GM21723 (cell line): ENCODE data around the gene CTAGE15.
"Not testable (repeated sequence)": the region's sequence is repeated elsewhere in the genome, so short reads cannot be mapped to it uniquely, and the experiment has no call there.

ENCODE experiments used
- ATAC-seq: cut with Tn5 transposase; IDR thresholded peaks from one replicate; pipeline ENCODE4 v1.9.1; 2021; ENCODE audit warnings: mild to moderate bottlenecking, moderate library complexity; ENCODE audit not compliant: unreplicated experiment

Gene CTAGE15, protein sequence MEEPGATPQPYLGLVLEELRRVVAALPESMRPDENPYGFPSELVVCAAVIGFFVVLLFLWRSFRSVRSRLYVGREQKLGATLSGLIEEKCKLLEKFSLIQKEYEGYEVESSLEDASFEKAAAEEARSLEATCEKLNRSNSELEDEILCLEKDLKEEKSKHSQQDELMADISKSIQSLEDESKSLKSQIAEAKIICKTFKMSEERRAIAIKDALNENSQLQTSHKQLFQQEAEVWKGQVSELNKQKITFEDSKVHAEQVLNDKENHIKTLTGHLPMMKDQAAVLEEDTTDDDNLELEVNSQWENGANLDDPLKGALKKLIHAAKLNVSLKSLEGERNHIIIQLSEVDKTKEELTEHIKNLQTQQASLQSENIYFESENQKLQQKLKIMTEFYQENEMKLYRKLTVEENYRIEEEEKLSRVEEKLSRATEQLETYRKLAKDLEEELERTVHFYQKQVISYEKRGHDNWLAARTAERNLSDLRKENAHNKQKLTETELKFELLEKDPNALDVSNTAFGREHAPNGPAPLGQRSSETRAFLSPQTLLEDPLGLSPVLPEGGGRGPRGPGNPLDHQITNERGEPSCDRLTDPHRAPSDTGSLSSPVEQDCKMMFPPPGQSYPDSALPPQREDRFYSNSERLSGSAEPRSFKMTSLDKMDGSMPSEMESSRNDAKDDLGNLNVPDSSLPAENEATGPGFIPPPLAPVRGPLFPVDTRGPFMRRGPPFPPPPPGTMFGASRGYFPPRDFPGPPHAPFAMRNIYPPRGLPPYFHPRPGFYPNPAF

DNA sequence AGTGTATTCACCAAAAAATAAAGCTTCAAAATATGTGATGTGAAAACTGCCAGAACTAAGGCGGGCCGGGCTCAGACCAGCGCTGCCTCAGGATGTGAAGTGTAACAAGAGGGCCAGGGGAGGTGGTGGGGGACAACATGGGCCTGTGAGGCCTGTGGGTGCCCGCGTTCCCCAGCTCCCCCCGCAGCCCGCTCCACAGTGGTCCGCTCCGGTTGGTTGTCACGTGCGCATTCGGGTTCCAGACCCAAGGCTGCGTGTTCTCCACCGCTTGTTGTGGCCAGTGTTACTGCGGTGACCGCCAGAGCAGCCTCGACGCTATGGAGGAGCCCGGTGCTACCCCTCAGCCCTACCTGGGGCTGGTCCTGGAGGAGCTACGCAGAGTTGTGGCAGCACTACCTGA, at the start of gene CTAGE15:
Gene CTAGE15, plus strand, starts transcription at position 301 of the 400 bp plus-strand sequence. Its CDS starts 17 bp downstream, at position 318.
- ATAC-seq = not testable (repeated sequence)

DNA sequence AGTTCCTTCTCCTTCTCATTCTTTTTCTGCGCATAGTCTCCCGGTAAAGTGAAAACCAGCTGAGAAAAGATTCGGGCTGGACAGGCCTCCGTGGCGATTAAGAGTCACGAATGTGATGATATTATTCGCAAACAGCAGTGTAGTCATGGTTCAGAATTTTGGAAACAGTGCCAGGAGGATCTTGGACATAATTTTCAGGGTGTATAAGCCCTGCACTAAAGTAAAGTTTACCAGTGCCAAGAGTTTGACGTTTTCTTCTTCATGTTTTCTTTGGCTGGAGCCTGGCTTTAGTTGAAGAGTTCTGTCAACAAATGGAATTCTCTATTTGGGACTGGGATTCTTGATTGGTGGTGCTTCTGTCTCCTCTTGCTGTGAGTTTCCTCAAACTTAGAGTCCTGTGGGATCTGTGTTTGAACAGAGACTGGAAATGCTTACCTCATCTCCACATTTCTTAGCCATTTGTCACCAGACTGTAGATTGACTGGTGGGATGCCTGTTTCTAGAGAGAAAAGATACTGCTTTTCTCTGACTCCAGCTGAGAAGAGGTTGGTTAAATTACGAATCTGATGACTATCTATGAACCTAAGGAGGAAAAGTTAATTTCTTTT, 49.2 kb upstream of the CTAGE15 start:
- ATAC-seq = not testable (repeated sequence)

DNA sequence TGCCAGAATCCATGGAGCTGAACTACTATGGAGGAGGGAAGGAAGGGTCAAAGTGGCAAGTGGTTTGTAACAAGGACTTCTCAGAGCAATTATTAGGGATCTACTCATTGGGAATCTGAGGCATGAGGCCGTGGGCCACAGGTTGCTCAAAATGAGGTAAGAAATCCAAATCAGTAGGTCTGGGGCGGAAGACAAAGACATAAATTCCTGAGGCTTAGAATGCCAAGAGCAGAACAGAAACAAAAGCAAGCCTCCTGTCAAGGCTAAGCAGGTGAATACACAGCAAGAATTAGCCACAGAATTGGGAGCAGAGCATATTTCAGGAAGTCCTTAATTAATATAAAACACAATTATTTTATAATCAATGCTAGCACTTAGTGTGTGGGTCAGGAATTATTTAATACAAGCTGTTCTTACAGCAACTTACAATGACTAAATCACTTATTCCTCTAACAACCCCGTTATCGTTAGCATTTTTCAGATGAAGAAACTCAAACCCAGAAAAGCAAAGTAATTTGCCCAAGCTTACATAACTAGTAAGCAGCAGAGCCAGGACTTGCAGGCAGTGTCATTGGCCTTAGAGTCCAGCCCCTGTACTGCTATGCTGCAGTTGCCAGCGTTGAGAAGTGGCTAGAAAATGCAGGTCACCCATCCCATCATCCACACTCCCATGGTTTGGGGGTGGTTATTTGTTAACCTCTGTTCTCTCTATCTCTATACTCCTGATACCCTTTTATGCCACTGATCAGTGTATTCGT, 40.3 kb upstream of the CTAGE15 start:
- not testable (repeated sequence) for ATAC-seq

DNA sequence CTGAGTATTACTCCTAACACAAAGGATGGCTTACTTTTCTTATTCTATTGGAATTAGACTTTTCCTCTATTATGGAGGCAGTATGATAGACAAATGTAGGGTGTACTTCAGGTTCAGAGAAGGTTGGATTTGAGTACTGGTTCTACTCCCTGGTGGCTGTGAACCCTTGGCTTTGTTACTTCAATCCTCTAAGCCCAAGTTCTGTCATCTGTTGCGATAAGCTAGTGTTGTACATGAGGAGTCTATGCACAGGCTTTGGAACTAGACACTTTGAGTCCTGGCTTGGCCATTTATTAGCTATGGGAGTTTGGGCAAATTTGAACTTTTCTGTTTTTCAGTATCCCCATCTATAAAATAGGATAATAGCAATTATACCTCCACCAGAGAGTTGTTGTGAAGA, 39.7 kb upstream of the CTAGE15 start:
- not testable (repeated sequence) for ATAC-seq

DNA sequence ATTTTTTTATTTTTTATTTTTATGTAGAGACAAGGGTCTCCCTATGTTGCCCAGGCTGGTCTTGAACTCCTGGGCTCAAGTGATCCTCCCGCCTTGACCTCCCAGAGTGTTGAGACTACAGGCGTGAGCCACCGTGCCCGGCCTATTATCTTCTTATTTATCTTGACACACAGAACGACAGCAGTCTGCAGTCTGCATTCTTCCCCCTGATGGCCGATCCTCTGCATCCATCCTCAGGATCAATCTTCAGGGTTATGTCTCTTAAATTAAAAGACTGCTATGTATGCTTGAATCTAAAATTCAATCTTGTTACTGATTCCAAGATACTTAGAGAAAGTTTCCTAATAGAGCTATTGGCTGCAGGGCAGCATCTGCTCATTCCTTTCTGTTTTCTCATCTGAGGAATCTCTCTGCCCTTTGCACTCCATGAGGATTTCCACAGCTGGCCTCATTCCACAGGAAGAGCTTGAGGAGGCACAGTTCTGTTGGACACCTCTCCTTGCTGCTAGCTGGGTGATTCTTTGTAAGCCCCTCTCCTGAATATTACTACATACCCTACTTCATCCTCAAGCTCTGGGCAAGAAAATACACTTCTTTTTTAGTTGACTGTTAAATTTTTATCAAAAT, 38.3 kb upstream of the CTAGE15 start:
- ATAC-seq = not testable (repeated sequence)

DNA sequence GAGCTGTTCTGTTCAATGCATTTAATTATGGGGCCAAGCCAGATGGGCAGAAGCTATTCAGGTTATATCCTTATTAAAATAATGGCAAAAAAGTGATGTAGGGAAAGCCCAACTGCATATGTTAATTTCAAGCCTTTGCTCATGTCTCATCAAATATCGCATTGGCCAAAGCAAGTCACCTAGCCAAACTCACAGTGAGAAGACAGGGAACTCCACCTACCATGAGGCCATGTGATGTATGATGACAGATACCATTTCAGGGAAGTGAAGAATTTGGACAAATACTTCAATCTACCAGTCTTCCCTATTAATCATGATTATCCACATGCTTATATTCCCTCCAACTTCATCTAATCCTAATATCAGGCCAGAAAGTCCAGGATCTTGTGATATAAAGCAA, 35.2 kb upstream of the CTAGE15 start:
- not testable (repeated sequence) for ATAC-seq

DNA sequence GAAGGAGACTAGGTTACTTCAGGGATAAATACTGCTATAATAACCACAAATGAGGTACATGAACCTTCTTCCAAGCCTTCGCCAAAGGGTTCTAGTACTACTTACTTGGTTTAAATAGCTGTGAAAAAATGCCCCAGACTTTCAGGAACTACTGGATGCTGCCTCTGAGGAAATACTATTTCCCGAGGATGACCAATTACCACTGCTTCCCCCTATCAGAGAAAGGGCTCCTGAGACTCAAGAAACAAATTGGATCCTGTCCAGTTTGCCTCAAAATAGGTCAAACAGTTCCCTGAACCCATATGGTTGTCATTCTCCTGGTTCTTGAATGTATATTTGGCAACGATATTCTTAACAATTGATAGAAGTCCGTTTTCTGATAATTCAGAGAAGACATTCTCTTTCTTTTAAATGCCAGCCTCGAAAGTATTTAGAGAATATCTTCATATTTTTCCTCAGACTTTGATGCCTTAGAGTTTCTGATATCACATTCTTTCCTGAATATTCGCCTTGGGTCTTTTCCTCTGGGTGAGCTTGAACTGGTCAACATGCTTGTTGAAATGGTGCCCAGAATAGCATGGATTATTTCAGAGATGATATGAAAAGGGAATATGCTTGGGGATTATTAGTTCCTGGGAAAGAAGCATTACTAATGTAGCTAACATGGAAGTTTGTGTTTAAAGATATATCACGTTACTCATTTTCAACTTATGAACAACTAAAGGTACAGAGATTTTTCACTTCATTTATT, 28.1 kb upstream of the CTAGE15 start:
- not testable (repeated sequence) for ATAC-seq

DNA sequence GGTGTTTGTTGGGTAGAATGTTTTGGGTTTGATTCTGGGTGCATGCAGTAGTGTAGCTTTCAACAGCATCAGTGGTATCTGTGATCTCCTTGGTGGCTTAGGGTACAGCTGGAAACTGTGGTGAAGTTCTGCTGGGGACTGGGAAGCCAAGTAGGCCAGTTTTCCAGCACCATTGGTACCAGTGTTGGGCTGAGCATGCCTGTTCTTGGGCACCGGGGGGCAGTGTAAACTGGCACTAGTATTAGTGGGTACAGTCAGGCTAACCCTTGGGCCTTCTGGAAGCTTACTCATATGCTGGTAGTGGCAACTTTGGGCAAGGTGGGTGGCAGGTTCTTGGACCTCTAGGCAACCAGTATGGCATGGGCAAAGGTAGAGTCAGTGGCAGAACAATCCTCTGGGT, 15.6 kb upstream of the CTAGE15 start:
- ATAC-seq = not testable (repeated sequence)

DNA sequence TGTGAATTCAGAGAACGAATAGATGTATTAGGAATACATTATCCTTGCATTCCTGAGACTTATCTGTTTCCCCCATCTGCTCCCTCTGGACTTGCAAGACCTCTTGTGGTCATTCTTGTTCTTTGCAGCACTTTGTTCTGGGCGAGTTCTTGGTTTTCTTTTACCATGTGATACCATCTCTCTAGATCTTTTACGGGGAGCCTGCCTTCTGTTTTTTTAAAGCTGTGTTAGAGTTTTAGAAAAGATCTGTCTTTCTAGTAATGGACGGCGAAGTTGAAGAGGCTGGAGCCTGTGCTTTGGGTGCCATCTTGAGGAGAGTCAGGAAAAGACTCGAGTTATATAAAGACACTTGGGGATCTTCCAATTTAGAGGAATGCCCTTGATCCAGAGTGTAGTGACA, 8.3 kb upstream of the CTAGE15 start:
- ATAC-seq = peak; percentile 75

DNA sequence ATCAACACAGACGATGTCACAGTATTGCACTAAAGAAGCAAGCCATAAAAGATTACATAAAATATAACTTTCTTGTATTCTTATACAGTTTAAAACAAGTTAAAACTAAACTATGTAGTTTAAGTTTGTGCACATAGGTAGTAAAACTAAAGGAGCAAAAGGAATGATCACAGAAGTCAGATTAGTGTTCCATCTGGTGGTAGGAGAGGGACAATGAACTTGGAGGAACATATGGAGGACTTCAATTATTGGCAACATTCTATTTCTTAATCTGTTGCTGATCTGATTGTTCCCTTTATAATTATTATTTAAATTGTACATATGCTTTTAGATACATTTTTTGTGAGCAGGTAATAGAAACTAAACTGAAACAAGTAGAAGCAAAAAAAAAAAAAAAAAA, 5.6 kb upstream of the CTAGE15 start:
- ATAC-seq = not testable (repeated sequence)

DNA sequence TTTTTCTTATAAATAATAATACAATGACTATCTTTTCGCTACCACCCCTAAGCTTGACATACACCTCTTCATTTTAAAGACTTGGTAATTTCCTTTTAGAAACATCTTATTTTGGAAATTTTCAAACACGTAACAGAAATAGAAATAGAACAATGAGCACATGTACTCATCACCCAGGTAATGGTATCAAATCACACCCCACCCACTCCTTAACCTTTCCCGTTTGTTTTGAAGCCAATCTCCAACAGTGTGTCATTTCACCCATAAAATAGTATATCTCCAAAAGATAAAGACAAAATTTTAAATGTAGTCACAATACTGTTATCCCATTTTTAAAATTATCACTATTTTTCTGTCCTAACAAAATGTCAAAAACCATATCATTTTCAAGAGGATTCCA, 16.6 kb downstream of the CTAGE15 start:
- not testable (repeated sequence) for ATAC-seq

DNA sequence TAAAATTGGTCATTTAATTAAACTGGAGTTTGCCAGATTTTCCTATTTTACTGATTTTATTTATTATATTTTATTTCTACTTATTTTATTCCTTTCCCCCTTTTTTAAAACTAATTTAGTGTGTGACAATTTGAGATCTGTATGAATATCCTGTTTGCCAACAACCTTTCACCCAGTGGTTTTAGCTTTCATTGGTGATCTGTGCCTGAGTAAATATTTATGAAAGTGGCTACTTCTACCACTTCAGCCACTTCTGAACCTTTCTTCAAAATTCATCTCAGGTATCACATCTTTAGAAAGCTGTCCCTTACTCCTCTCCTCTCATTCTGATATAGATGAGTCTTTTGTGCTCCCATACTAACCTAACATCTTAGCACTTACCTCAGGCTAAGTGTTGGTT, 18.3 kb downstream of the CTAGE15 start:
- ATAC-seq = not testable (repeated sequence)

DNA sequence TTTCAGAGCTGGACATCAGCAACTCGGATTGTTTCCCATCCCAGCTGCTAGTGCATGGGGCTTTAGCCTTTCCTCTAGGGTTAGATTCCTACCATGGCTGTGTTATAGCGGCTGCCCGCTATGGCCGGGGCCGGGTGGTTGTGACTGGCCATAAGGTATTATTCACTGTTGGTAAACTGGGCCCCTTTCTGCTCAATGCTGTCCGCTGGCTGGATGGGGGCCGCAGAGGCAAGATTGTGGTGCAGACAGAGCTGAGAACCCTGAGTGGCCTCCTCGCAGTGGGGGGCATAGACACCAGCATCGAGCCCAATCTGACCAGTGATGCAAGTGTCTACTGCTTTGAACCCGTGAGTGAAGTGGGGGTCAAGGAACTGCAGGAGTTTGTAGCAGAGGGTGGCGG, 26.5 kb downstream of the CTAGE15 start:
- ATAC-seq = not testable (repeated sequence)

DNA sequence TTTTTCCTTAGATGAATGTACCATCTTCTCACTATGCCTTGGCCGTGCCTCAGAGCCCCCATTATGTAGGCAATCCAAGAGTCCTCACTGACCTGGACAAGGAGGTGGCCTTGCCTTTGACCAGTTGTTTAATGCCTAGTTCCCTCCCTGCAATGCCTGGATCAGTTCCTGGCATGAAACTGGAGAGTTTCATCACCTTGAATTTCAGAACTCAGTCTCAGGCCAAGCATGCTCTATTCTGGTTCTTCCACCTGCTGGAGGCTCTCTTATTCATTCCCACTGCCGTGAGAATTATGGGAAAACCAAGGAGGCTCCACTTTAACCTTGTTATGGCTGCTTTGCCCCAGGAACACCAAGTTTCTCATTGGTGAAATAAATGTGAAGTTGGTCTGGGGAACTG, 31.9 kb downstream of the CTAGE15 start:
- ATAC-seq = not testable (repeated sequence)

DNA sequence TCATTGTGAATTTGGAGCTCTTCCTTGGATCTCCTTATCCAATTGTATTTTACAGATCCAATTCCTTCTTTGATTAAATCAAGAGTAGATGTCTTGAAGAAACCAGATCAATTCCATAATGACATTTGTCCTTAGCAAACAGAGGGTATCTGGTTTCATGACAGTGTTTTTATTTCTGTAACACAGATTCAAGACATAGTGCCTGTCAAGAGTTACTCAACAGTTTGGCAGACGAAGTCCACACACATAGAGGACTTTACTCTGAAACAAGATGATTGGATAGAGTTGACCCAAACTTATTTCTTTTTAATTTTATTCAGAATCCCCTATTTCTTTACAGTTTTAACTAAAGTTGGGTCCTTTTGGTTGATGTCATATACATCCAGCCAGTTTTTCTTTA, 34.5 kb downstream of the CTAGE15 start:
- ATAC-seq = not testable (repeated sequence)

DNA sequence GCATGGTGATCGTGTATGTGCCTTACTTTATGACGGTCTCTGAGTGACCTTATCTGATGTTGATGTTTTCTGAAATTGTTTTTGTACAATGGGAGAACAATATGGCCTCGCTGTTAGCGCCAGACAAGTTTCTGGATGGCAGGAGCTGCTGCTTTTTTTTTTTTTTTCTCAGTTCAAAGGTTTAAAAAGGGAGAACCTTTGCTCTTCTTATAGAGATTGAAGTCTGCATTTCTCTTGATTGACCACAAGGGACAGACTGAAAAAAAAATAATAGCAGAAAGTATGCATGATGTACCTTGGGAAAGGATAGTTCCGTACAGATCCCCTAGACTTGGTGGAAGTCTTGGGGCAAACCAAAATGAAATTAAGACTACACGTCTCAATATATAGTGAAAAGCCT, 43.9 kb downstream of the CTAGE15 start:
- ATAC-seq = not testable (repeated sequence)

DNA sequence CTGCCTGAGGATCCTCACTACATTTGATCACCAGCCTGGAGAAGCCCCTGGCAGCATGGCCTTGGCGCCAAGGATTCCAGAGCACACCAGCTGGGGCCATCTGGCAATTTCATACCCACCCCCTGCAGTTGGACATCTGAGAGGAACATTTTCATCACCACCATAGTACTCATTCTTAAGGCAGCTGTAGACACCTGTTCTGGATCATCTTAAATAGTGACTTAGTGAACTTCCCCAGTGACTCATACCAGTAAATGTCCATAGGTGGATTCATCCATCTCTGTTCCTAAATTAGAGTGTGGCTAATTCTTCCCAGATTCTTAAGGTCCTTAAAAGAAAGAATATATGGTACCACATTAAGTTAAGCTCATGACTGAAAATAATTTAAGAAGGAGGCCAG, 45.6 kb downstream of the CTAGE15 start:
- ATAC-seq = not testable (repeated sequence)

DNA sequence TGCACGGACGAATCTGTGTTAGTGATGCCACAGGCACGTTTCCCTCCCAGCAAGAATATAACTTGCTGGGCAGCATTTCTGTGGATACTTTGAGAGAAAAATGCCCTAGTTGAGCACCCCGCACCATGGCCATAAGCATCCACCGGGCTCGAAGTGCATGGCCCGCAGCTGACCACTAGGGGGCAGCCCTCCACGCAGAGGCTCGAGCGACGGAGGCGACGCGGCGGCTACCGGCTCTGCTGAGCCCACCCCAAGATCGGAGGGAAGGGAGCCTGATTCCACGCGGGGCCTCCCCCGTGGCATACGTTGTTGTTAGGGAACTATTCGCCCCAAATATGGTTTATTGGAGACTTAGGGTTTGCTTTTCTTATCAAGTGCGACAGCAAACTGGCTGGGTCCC, 48.5 kb downstream of the CTAGE15 start:
- peak; percentile 24 for ATAC-seq

DNA sequence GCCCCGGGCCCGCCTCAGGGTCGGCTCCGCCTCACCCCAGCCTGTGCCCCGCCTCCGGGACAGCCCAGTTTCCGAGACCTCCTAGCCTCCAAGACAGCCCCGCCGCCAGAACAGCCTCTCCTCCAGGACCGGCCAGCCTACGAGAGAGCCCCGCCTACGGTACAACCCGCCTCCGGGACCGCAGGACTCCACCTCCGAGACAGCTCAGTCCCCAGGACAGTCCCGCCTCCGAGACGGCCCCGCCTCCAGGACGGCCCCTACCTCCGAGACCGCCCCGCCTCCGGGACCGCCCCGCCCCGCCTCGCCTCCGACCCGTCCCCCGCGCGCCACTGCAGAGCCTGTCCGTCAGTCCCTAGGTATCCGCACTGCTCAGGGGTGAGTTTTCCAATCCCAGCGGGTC, 49.0 kb downstream of the CTAGE15 start, which contains the start of gene TCAF2:
Gene TCAF2, plus strand, starts transcription at position 329 of the 400 bp plus-strand sequence.
- ATAC-seq = peak; percentile 80
